DND-41 (cell line): ENCODE measurements around the gene PAXIP1.

ENCODE experiments used
- ATAC-seq: fragments of 200-7000 bp; cut with Tn5 transposase; 3 replicates; pipeline ENCODE4 v1.9.1; 2021; ENCODE audit warnings: low read depth; ENCODE audit not compliant: insufficient read depth
- DNase-seq: peaks from one replicate; pipeline ENCODE4 v3.0.0-alpha.2; 2020
- H2AFZ ChIP-seq: 2 replicates; pipeline ENCODE4 v1.6.0; 2012; ENCODE audit warnings: low read depth, low read length
- H3K27ac ChIP-seq: 2 replicates; pipeline ENCODE4 v1.5.1; 2012; ENCODE audit warnings: low read length, inconsistent platforms
- H3K27me3 ChIP-seq: fragments of 200-600 bp; sonication (generic); 2 replicates; pipeline ENCODE4 v1.6.0; 2012; ENCODE audit warnings: low read length, mild to moderate bottlenecking, inconsistent platforms; ENCODE audit not compliant: insufficient read depth, poor library complexity
- H3K36me3 ChIP-seq: 2 replicates; pipeline ENCODE4 v1.5.1; 2012; ENCODE audit warnings: low read length, inconsistent platforms; ENCODE audit not compliant: insufficient read depth
- H3K4me1 ChIP-seq: 2 replicates; pipeline ENCODE4 v1.5.1; 2012; ENCODE audit warnings: mild to moderate bottlenecking, low read length; ENCODE audit not compliant: insufficient read depth
- H3K4me2 ChIP-seq: 2 replicates; pipeline ENCODE4 v1.6.0; 2012; ENCODE audit warnings: mild to moderate bottlenecking, moderate library complexity, low read length, inconsistent platforms; ENCODE audit not compliant: insufficient read depth
- H3K4me3 ChIP-seq, 2 experiments: fragments of 200-600 bp in 1 of 2; shearing (Covaris generic) in 1 of 2; 2 replicates each; pipeline ENCODE4 v1.5.1; 2012 to 2016; ENCODE audit warnings: inconsistent platforms in 2 of 2, low read length in 2 of 2, mild to moderate bottlenecking in 2 of 2, low read depth in 1 of 2, moderate library complexity in 1 of 2
- H3K79me2 ChIP-seq: 2 replicates; pipeline ENCODE4 v1.6.0; 2012; ENCODE audit warnings: low read length, inconsistent platforms; ENCODE audit not compliant: insufficient read depth
- H3K9ac ChIP-seq: 2 replicates; pipeline ENCODE4 v1.6.0; 2012; ENCODE audit warnings: low read depth, mild to moderate bottlenecking, inconsistent platforms, low read length, moderate library complexity
- H3K9me3 ChIP-seq: 2 replicates; pipeline ENCODE4 v1.5.1; 2012; ENCODE audit warnings: low read length, moderate library complexity, mild to moderate bottlenecking, inconsistent platforms; ENCODE audit not compliant: insufficient read depth, severe bottlenecking
- H4K20me1 ChIP-seq: 2 replicates; pipeline ENCODE4 v1.6.0; 2012; ENCODE audit warnings: low read length; ENCODE audit not compliant: insufficient read depth
- EZH2 ChIP-seq: IDR thresholded peaks from 3 replicates; pipeline ENCODE4 v1.6.1; 2012; ENCODE audit warnings: borderline replicate concordance, low read depth, mild to moderate bottlenecking, moderate library complexity, low read length, inconsistent platforms; ENCODE audit not compliant: severe bottlenecking
- TF ChIP-seq, protein P1 (sequence below): IDR thresholded peaks from 2 replicates; pipeline ENCODE4 v1.5.1; 2012; ENCODE audit warnings: borderline replicate concordance, low read length, moderate library complexity, mild to moderate bottlenecking; ENCODE audit not compliant: poor library complexity, severe bottlenecking; ENCODE audit errors: extremely low read depth

Gene PAXIP1

DNA sequence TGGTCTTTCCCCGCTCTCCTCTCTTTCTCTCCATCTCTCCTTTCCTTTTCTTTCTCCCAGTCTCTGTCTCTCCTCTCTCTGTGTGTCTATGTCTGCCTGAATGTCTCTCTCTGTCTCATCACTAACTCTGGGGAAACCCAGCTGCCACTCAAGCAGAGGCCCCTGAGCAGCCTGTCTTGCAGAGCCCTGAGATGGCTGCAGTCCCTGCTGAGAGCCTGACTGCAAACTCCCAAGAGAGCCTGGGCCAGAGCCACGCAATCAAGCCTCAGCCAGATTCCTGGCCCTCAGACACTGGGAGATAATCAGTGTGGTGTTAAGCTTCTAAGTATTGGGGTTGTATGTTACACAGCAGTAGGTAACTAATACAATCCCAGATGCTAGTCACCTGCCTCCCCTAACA lies 91.5 kb downstream of the PAXIP1 start:
- no peaks in the 10 kb centered on the region for H3K4me1 ChIP-seq
- ATAC-seq, result no peak

DNA sequence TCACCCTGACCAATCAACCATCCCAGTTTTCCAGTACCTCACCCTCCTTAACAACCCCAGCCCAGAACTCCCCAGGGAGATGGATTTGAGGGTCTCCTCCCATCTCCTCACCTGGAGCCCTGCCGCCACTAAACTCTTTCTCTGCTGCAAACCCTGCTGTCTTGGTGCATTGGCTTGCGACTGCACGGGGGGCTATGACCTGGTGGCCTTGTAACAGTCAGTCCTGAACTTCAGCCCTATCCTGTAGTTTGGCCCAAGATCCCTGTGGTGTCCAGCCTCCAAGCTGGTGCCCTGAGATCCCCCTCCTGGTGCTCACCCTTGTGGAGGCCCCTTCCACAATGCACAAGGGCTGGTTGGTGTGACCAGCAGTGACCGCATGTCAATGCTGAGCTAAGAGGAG lies 91.9 kb downstream of the PAXIP1 start:
- no peak for TF ChIP-seq EZH2
- TF ChIP-seq, protein P1, sequence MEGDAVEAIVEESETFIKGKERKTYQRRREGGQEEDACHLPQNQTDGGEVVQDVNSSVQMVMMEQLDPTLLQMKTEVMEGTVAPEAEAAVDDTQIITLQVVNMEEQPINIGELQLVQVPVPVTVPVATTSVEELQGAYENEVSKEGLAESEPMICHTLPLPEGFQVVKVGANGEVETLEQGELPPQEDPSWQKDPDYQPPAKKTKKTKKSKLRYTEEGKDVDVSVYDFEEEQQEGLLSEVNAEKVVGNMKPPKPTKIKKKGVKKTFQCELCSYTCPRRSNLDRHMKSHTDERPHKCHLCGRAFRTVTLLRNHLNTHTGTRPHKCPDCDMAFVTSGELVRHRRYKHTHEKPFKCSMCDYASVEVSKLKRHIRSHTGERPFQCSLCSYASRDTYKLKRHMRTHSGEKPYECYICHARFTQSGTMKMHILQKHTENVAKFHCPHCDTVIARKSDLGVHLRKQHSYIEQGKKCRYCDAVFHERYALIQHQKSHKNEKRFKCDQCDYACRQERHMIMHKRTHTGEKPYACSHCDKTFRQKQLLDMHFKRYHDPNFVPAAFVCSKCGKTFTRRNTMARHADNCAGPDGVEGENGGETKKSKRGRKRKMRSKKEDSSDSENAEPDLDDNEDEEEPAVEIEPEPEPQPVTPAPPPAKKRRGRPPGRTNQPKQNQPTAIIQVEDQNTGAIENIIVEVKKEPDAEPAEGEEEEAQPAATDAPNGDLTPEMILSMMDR, result no peak
- Histone ChIP-seq H3K4me3 (no peak overlapping the region), H3K27ac (no peak overlapping the region), H3K4me2 (no peak overlapping the region), H2AFZ (no peak overlapping the region), H3K36me3 (no peaks in the 10 kb centered on the region), H3K27me3 (no peaks in the 10 kb centered on the region), H3K4me1 (no peaks in the 10 kb centered on the region), H3K9me3 (no peaks in the 10 kb centered on the region), H4K20me1 (no peaks in the 10 kb centered on the region; the same call in 1 of the 2 replicates), H3K9ac (no peak overlapping the region), H3K79me2 (no peaks in the 10 kb centered on the region)
- DNase-seq, result no peak
- ATAC-seq, result no peak

More for the DNA sequence above, 91.5 kb downstream of the PAXIP1 start:
- H3K27ac ChIP-seq, result no peak overlapping the region
- no peak overlapping the region for H3K4me2 ChIP-seq
- TF ChIP-seq EZH2, result no peak
- TF ChIP-seq, protein P1, result no peak
- H3K9ac ChIP-seq, result no peak overlapping the region
- no peaks in the 10 kb centered on the region for H3K27me3 ChIP-seq
- H3K4me3 ChIP-seq, result no peak overlapping the region
- H3K79me2 ChIP-seq, result no peaks in the 10 kb centered on the region
- H4K20me1 ChIP-seq, result no peaks in the 10 kb centered on the region; the same call in 1 of the 2 replicates
- H3K36me3 ChIP-seq, result no peaks in the 10 kb centered on the region
- H3K9me3 ChIP-seq, result no peaks in the 10 kb centered on the region
- no peak overlapping the region for H2AFZ ChIP-seq
- DNase-seq, result no peak

DNA sequence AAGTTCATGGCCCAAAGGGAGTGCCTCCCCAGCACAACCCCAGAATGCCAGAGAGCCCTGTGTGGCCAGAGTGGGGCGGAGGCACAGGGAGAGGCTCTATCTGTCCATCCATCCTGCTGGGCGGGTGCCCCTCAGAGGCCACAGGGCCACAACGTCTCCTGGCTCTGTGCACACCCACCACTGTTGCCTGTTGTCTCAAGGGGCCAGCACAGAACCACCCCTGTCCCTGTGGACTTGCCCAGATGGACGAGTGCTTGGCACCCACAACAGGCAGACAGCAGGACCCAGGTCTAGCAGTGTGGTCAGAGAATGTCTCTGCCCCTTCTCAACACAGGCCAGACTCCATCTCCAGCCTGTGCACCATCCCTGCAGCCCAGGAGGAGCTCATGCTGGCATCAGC lies 92.8 kb downstream of the PAXIP1 start:
- Histone ChIP-seq H3K4me1 (no peaks in the 10 kb centered on the region), H3K4me2 (no peak overlapping the region), H2AFZ (no peak overlapping the region), H3K9me3 (no peaks in the 10 kb centered on the region), H3K79me2 (no peaks in the 10 kb centered on the region), H3K27ac (no peak overlapping the region), H4K20me1 (no peaks in the 10 kb centered on the region; the same call in 1 of the 2 replicates), H3K9ac (no peak overlapping the region), H3K36me3 (no peaks in the 10 kb centered on the region), H3K4me3 (no peak overlapping the region), H3K27me3 (no peaks in the 10 kb centered on the region)
- DNase-seq, result no peak
- no peak for ATAC-seq
- TF ChIP-seq, protein P1, result no peak
- no peak for TF ChIP-seq EZH2
